A549 (cell line): Measurements from ENCODE around the gene SYNM. TPM values are rescaled to one million over a fixed set of nuclear protein-coding genes. Genes with fewer than 3 reads are reported as not detected.

Experiments used
- ATAC-seq, 2 experiments: fragments of 200-7000 bp in 1 of 2; fragments of >200 bp in 1 of 2; cut with Nextera tagmentation in 1 of 2; cut with Tn5 transposase in 1 of 2; 3 replicates each; pipeline versions ENCODE4 v1.8.0 to v1.9.1; 2018 to 2020; ENCODE audit warnings: mild to moderate bottlenecking in 1 of 2, moderate library complexity in 1 of 2
- CTCF ChIA-PET: fragments of 300-600 bp; sonication (Branson Sonifier 250); formaldehyde crosslinking; extraction: SDS; loops from one replicate; lab custom pipeline; 2021; ENCODE audit warnings: antibody characterized with exemption, inconsistent platforms; lab: Yijun Ruan, JAX
- POLR2A ChIA-PET: fragments of 350-600 bp; formaldehyde crosslinking; extraction: SDS; loops from one replicate; lab custom pipeline; 2021; ENCODE audit warnings: antibody characterized with exemption, inconsistent platforms; lab: Yijun Ruan, JAX
- DNase-seq, 2 experiments: peaks; one replicate each; pipeline versions ENCODE4 v3.0.0 to v3.0.0-alpha.2; 2011 to 2016; ENCODE audit warnings: low read depth in 1 of 2, low spot score in 1 of 2
- FAIRE-seq: peaks from 2 replicates; lab custom pipeline; 2011; peaks lifted over from hg19 to GRCh38; lab: Jason Lieb, UNC
- H3K27ac ChIP-seq, 2 experiments: fragments of >200 bp; sonication (Bioruptor Twin); formaldehyde crosslinking; 3 replicates each; pipeline ENCODE4 v1.5.1; 2016 to 2017
- H3K4me1 ChIP-seq: fragments of >200 bp; sonication (Bioruptor Twin); formaldehyde crosslinking; 3 replicates; pipeline ENCODE4 v1.6.1; 2016
- H3K4me2 ChIP-seq: fragments of >200 bp; sonication (Bioruptor Twin); formaldehyde crosslinking; 3 replicates; pipeline ENCODE4 v1.6.1; 2016
- H3K4me3 ChIP-seq: fragments of >200 bp; sonication (Bioruptor Twin); formaldehyde crosslinking; 3 replicates; pipeline ENCODE4 v1.5.1; 2016
- H3K9me3 ChIP-seq: fragments of >200 bp; sonication (Bioruptor Twin); formaldehyde crosslinking; 3 replicates; pipeline ENCODE4 v1.6.1; 2016
- BHLHE40 ChIP-seq: IDR thresholded peaks from 2 replicates; pipeline ENCODE4 v1.6.1; 2012; ENCODE audit warnings: low read depth, low read length, inconsistent platforms
- CHD4 ChIP-seq: fragments of 200-600 bp; sonication (generic); IDR thresholded peaks from 2 replicates; pipeline ENCODE4 v1.6.1; 2016; ENCODE audit warnings: antibody characterized with exemption, mild to moderate bottlenecking, borderline replicate concordance
- EHMT2 ChIP-seq: fragments of 200-600 bp; sonication (generic); IDR thresholded peaks from 2 replicates; pipeline ENCODE4 v1.6.1; 2016; ENCODE audit warnings: antibody characterized with exemption, low read depth, mild to moderate bottlenecking, moderate library complexity
- ELK1 ChIP-seq: fragments of 150-350 bp; IDR thresholded peaks from 2 replicates; pipeline ENCODE4 v1.6.1; 2014; ENCODE audit warnings: low read depth, mild to moderate bottlenecking, low read length
- EP300 ChIP-seq, 2 experiments: fragments of >200 bp; sonication (Bioruptor Twin); formaldehyde crosslinking; IDR thresholded peaks; 2 replicates in 1 of 2; 3 replicates in 1 of 2; pipeline ENCODE4 v1.6.1; 2016 to 2017
- HDAC2 ChIP-seq: fragments of 200-600 bp; sonication (generic); IDR thresholded peaks from 2 replicates; pipeline ENCODE4 v1.6.1; 2016
- HMGXB4 ChIP-seq: fragments of 250-450 bp; sonication (Bioruptor Pico); IDR thresholded peaks from 2 replicates; pipeline ENCODE4 v1.5.0; 2021; ENCODE audit warnings: mild to moderate bottlenecking, moderate library complexity, borderline replicate concordance
- HOXA7 ChIP-seq: fragments of 250-450 bp; sonication (Bioruptor Pico); IDR thresholded peaks from 2 replicates; pipeline ENCODE4 v1.5.0; 2020; ENCODE audit warnings: mild to moderate bottlenecking, moderate library complexity
- HOXB13 ChIP-seq: fragments of 250-450 bp; sonication (Bioruptor Pico); IDR thresholded peaks from 2 replicates; pipeline ENCODE4 v1.5.0; 2020; ENCODE audit warnings: low read depth, mild to moderate bottlenecking, moderate library complexity
- HOXB5 ChIP-seq: fragments of 250-450 bp; sonication (Bioruptor Pico); IDR thresholded peaks from 2 replicates; pipeline ENCODE4 v1.5.0; 2020; ENCODE audit warnings: mild to moderate bottlenecking, moderate library complexity
- JUN ChIP-seq, 2 experiments: fragments of >200 bp; sonication (Bioruptor Twin); formaldehyde crosslinking; IDR thresholded peaks; 2 replicates in 1 of 2; 3 replicates in 1 of 2; pipeline ENCODE4 v1.6.1; 2016 to 2017
- JUNB ChIP-seq: fragments of >200 bp; sonication (Bioruptor Twin); formaldehyde crosslinking; IDR thresholded peaks from 2 replicates; pipeline ENCODE4 v1.6.1; 2016
- KDM5A ChIP-seq: fragments of 200-600 bp; sonication (generic); IDR thresholded peaks from 2 replicates; pipeline ENCODE4 v1.6.1; 2016; ENCODE audit warnings: antibody characterized with exemption, mild to moderate bottlenecking
- MAX ChIP-seq: IDR thresholded peaks from 2 replicates; pipeline ENCODE4 v1.6.1; 2012
- MAZ ChIP-seq: fragments of 150-350 bp; IDR thresholded peaks from 2 replicates; pipeline ENCODE4 v1.6.1; 2014; ENCODE audit warnings: antibody characterized with exemption, low read depth, low read length, borderline replicate concordance
- MYC ChIP-seq: IDR thresholded peaks from 2 replicates; pipeline ENCODE4 v1.6.1; 2012; ENCODE audit warnings: mild to moderate bottlenecking, inconsistent platforms, low read length, improper control_type of control experiment, borderline replicate concordance
- NFE2L2 ChIP-seq: fragments of 150-350 bp; conservative IDR thresholded peaks from 2 replicates; pipeline ENCODE4 v1.6.1; 2014; ENCODE audit warnings: low read length
- NR3C1 ChIP-seq: fragments of >200 bp; sonication (Bioruptor Twin); formaldehyde crosslinking; IDR thresholded peaks from 3 replicates; pipeline ENCODE4 v1.6.1; 2017
- PHF8 ChIP-seq: fragments of 200-600 bp; sonication (generic); IDR thresholded peaks from 2 replicates; pipeline ENCODE4 v1.6.1; 2016; ENCODE audit warnings: low read depth, mild to moderate bottlenecking, antibody characterized with exemption, moderate library complexity, borderline replicate concordance
- POLR2AphosphoS2 ChIP-seq: conservative IDR thresholded peaks from 2 replicates; pipeline ENCODE4 v1.6.1; 2012; ENCODE audit warnings: low read length, improper control_type of control experiment, inconsistent platforms
- RNF2 ChIP-seq: fragments of 200-600 bp; sonication (generic); IDR thresholded peaks from 2 replicates; pipeline ENCODE4 v1.6.1; 2016; ENCODE audit warnings: low read depth, mild to moderate bottlenecking, antibody characterized with exemption, moderate library complexity, borderline replicate concordance
- SMC3 ChIP-seq: fragments of >200 bp; sonication (Bioruptor Twin); formaldehyde crosslinking; IDR thresholded peaks from 3 replicates; pipeline ENCODE4 v1.6.1; 2018; ENCODE audit warnings: inconsistent platforms
- TP53 ChIP-seq: fragments of 250-450 bp; sonication (Bioruptor Pico); IDR thresholded peaks from 2 replicates; pipeline ENCODE4 v1.5.0; 2021; ENCODE audit warnings: mild to moderate bottlenecking, moderate library complexity
- ZFP36 ChIP-seq: fragments of 450-650 bp; IDR thresholded peaks from 2 replicates; pipeline ENCODE4 v1.6.1; 2014; ENCODE audit warnings: borderline replicate concordance; ENCODE audit not compliant: partially characterized antibody
- WGBS: methylation state at CpG from one replicate; pipeline ENCODE4 v1.1.6; 2017; ENCODE audit errors: missing lambda C conversion rate; 5-methylcytosine and 5-hydroxymethylcytosine counted together
- polyA plus RNA-seq, 4 experiments: library from polyadenylated mRNA; depleted of rRNA in 3 of 4; stranded (reverse); fragments of >200 nt; fragmentation: RNase III in 1 of 4; extraction: RNeasy Plus Mini Kit Qiagen cat#74134 plus additional on column Dnase treatment in 1 of 4; gene quantifications; 2 replicates in 3 of 4; 3 replicates in 1 of 4; pipeline ENCODE4 v1.2.3, GENCODE V29; 2011 to 2017

SYNM gene
- polyA plus RNA-seq, 2 of the 4 experiments (the other 2 are of a cell fraction), result 22.6 to 37.7 TPM

GRCh38 chr15:99172989-99173388, 68.1 kb downstream of the SYNM start:
- POLR2A ChIA-PET, result no interaction called here
- ATAC-seq, result no peak
- no peaks in the 10 kb centered on the region for H3K4me1 ChIP-seq
- H3K4me3 ChIP-seq, result no peak overlapping the region
- FAIRE-seq, result no peak
- TF ChIP-seq NR3C1 (no peak), BHLHE40 (no peak), HOXB5 (no peak), EP300 (IDR thresholded peaks at IDR 0.05) (no peak), HDAC2 (no peak), ELK1 (no peak), RNF2 (no peak), POLR2AphosphoS2 (no peak), CHD4 (no peak), JUNB (no peak), TP53 (CRISPR knock-in tag) (no peak), SMC3 (no peak), ZFP36 (no peak), PHF8 (no peak), MAX (no peak), KDM5A (no peak), HOXB13 (CRISPR knock-in tag) (no peak)
- TF ChIP-seq, all 56 proteins: peak for 0
- DNase-seq, result no peak
- Histone ChIP-seq H3K27ac (no peak overlapping the region), H3K4me2 (no peak overlapping the region), H3K9me3 (no peaks in the 10 kb centered on the region)
- CTCF ChIA-PET, result interaction anchor here (0.6 to 1.7 kb wide), 3 partner anchors 27 to 72 kb away, joined by 3 to 8 read pairs (median 4); partner anchors contain the start of gene SYNM
- WGBS, result 92% methylated on average over 3 of the region's 3 CpGs

GRCh38 chr15:99174567-99175395, 69.9 kb downstream of the SYNM start:
- no peak overlapping the region for H3K27ac ChIP-seq
- DNase-seq (no peak), ATAC-seq (no peak), FAIRE-seq (no peak)
- no peak overlapping the region for H3K4me3 ChIP-seq
- ChIA-PET CTCF (interaction anchor here (0.5 to 4.9 kb wide), 6 partner anchors 28 to 1054 kb away, joined by 3 to 17 read pairs (median 4); partner anchors contain the start of gene SYNM), POLR2A (no interaction called here)
- TF ChIP-seq HMGXB4 (CRISPR knock-in tag), result no peak
- TF ChIP-seq PHF8, result no peak
- no peak for TF ChIP-seq HOXA7 (CRISPR knock-in tag)
- TF ChIP-seq MAZ, result no peak
- no peak for TF ChIP-seq NFE2L2
- no peak for TF ChIP-seq MYC
- no peak for TF ChIP-seq JUN (IDR thresholded peaks at IDR 0.05)
- TF ChIP-seq EHMT2, result no peak
- no peak overlapping the region for H3K4me2 ChIP-seq
- H3K9me3 ChIP-seq, result no peaks in the 10 kb centered on the region
- WGBS, result 81% methylated on average over 15 of the region's 15 CpGs
- H3K4me1 ChIP-seq, result no peaks in the 10 kb centered on the region
